CD4-positive, alpha-beta T cell (primary cell): ENCODE measurements around the gene COPS8. TPM values are rescaled to one million over a fixed set of nuclear protein-coding genes. Genes with fewer than 3 reads are reported as not detected.

Source experiments
- ATAC-seq: fragments of 200-7000 bp; cut with Tn5 transposase; one replicate; pipeline ENCODE4 v1.10.0; 2022; ENCODE audit warnings: mild to moderate bottlenecking; ENCODE audit not compliant: poor library complexity
- CTCF ChIA-PET: fragments of 350-600 bp; sonication (Branson Sonifier 250); formaldehyde crosslinking; loops from one replicate; lab custom pipeline; 2021; ENCODE audit warnings: antibody characterized with exemption, inconsistent platforms; lab: Charles Lee
- POLR2A ChIA-PET: fragments of 350-600 bp; sonication (Branson Sonifier 250); formaldehyde crosslinking; loops from one replicate; lab custom pipeline; 2021; ENCODE audit warnings: antibody characterized with exemption, inconsistent platforms; lab: Charles Lee
- DNase-seq, 14 experiments: peaks; one replicate each; pipeline ENCODE4 v3.0.0-alpha.2; 2013 to 2020; ENCODE audit warnings: mixed read lengths in 2 of 14
- H3K27ac ChIP-seq, 2 donors: one replicate each; pipeline versions ENCODE4 v1.5.1 to v1.7.0; 2013; ENCODE audit warnings: low read length in 2 of 2, low read depth in 1 of 2, mild to moderate bottlenecking in 1 of 2
- H3K27me3 ChIP-seq, 2 experiments: 1 replicate in 1 of 2; 2 replicates in 1 of 2; pipeline versions ENCODE4 v1.6.1 to v1.7.0; 2013; ENCODE audit warnings: low read length in 2 of 2, control low read depth in 1 of 2, mild to moderate bottlenecking in 1 of 2, moderate library complexity in 1 of 2; ENCODE audit not compliant: insufficient read depth in 2 of 2, control insufficient read depth in 1 of 2
- H3K36me3 ChIP-seq: one replicate; pipeline ENCODE4 v1.6.1; 2013; ENCODE audit warnings: low read length, control low read depth; ENCODE audit not compliant: insufficient read depth
- H3K4me1 ChIP-seq: one replicate; pipeline ENCODE4 v1.6.1; 2013; ENCODE audit warnings: low read length, control low read depth; ENCODE audit not compliant: insufficient read depth
- H3K4me3 ChIP-seq: one replicate; pipeline ENCODE4 v1.5.1; 2013; ENCODE audit warnings: mild to moderate bottlenecking, low read length, moderate library complexity
- H3K9me3 ChIP-seq, 2 experiments: 1 replicate in 1 of 2; 2 replicates in 1 of 2; pipeline versions ENCODE4 v1.6.1 to v1.7.0; 2013; ENCODE audit warnings: low read length in 2 of 2, mild to moderate bottlenecking in 2 of 2, control low read depth in 1 of 2, moderate library complexity in 1 of 2; ENCODE audit not compliant: control insufficient read depth in 1 of 2, insufficient read depth in 1 of 2
- H3K27ac Mint-ChIP-seq: one replicate; pipeline ENCODE4 v1.8.0; 2020; ENCODE audit warnings: mixed read lengths
- H3K27me3 Mint-ChIP-seq: one replicate; pipeline ENCODE4 v1.8.0; 2021; ENCODE audit warnings: mixed read lengths
- H3K36me3 Mint-ChIP-seq: one replicate; pipeline ENCODE4 v1.8.0; 2021; ENCODE audit warnings: low read depth, mixed read lengths
- H3K4me1 Mint-ChIP-seq: one replicate; pipeline ENCODE4 v1.8.0; 2021; ENCODE audit warnings: low read depth, mixed read lengths
- H3K4me3 Mint-ChIP-seq: one replicate; pipeline ENCODE4 v1.8.0; 2020; ENCODE audit warnings: mild to moderate bottlenecking, mixed read lengths
- H3K9me3 Mint-ChIP-seq: one replicate; pipeline ENCODE4 v1.8.0; 2020; ENCODE audit warnings: mixed read lengths
- intact Hi-C, 2 experiments: fragments of 100-400 bp; cut with DNase I in 1 of 2; cut with micrococcal nuclease in 1 of 2; formaldehyde crosslinking; loops; one replicate each; pipeline versions ENCODE4 v1.15.1 to v1.9.0; 2023 to 2025; cut with DNase I, micrococcal nuclease
- total RNA-seq, 174 experiments: library from RNA in 2 of 174; stranded (reverse) in 2 of 174; gene quantifications; one replicate each; pipeline ENCODE4 v1.2.3 and lab custom pipeline; 2021 to 2026
- TF ChIP-seq, protein P1 (sequence below): fragments of 200-600 bp; IDR thresholded peaks from one replicate; pipeline ENCODE4 v1.8.0; 2022; ENCODE audit warnings: antibody characterized with exemption, mild to moderate bottlenecking

Gene COPS8
- total RNA-seq, 2 experiments from 2014 or later, result 47.9 to 51.7 TPM

DNA sequence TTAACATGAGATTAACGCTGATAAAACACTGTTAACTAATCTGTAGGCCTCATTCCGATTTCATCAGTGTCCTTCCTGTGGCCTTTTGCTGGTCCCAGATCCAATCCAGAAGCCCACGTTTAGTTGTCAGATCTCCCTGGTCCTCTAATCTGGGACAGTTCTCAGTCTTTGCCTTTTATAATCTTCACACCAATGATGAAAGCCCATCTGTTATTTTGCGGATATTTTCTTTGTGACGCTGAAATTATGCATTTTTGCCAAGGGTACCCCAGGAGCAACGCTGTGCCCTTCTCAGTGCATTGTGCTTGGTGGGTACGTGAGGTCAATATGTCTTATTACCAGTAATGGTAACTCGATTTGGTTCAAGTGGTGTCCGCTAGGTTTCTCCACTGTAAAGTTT lies 51.1 kb downstream of the COPS8 start:
- Histone ChIP-seq H3K36me3 (no peaks in the 10 kb centered on the region), H3K27me3 (no peaks in the 10 kb centered on the region), H3K27ac (no peak overlapping the region), H3K4me3 (no peak overlapping the region), H3K9me3 (no peaks in the 10 kb centered on the region), H3K4me1 (no peaks in the 10 kb centered on the region)
- no peaks in the 10 kb centered on the region for H3K9me3 Mint-ChIP-seq
- no peaks in the 10 kb centered on the region for H3K36me3 Mint-ChIP-seq
- H3K4me3 Mint-ChIP-seq, result no peak overlapping the region
- POLR2A ChIA-PET, result no interaction called here
- CTCF ChIA-PET, result no interaction called here
- no peaks in the 10 kb centered on the region for H3K4me1 Mint-ChIP-seq
- intact Hi-C loops, result no loop called here
- ATAC-seq (no peak), DNase-seq (no peak)
- TF ChIP-seq, protein P1, sequence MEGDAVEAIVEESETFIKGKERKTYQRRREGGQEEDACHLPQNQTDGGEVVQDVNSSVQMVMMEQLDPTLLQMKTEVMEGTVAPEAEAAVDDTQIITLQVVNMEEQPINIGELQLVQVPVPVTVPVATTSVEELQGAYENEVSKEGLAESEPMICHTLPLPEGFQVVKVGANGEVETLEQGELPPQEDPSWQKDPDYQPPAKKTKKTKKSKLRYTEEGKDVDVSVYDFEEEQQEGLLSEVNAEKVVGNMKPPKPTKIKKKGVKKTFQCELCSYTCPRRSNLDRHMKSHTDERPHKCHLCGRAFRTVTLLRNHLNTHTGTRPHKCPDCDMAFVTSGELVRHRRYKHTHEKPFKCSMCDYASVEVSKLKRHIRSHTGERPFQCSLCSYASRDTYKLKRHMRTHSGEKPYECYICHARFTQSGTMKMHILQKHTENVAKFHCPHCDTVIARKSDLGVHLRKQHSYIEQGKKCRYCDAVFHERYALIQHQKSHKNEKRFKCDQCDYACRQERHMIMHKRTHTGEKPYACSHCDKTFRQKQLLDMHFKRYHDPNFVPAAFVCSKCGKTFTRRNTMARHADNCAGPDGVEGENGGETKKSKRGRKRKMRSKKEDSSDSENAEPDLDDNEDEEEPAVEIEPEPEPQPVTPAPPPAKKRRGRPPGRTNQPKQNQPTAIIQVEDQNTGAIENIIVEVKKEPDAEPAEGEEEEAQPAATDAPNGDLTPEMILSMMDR, result no peak
- H3K27ac Mint-ChIP-seq, result no peak overlapping the region
- no peaks in the 10 kb centered on the region for H3K27me3 Mint-ChIP-seq

DNA sequence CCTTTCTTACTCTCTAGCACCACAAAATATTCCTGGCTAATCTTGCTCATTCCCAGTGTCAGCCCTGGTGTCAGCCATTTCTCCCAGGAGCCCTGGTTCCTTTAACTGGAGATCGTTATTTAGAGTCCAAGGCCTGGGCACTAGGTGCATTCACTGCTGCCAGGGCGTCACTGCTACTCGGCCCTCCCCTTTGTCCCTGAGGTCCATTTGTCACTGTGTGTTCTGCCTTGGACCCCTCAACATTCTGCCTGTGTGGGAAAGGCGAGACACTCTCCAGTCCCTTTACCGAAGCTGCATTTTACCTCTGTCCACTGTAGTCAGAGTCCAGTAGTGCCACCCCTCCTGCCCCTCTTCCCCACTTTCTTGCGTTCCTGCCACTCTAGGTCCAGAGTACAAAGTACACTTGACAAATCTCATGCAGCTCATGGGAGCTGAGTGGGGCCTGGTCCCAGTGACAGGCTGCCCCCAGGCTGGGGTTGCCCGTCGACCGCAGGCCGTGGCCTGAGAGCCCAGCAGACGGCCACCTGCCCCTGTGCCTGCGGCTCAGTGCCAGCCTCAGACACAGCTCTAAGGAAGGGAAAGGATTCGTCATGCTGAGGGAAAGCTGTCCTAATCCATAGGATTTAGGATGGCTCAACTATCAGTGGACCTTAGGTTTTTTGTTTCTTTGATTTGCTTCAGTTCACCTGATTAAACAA lies 52.1 kb downstream of the COPS8 start:
- Mint-ChIP-seq H3K4me3 (no peak overlapping the region), H3K27ac (no peak overlapping the region), H3K27me3 (no peaks in the 10 kb centered on the region), H3K9me3 (no peaks in the 10 kb centered on the region), H3K36me3 (no peaks in the 10 kb centered on the region), H3K4me1 (no peaks in the 10 kb centered on the region)
- intact Hi-C loops, result no loop called here
- H3K36me3 ChIP-seq, result no peaks in the 10 kb centered on the region
- H3K4me1 ChIP-seq, result no peaks in the 10 kb centered on the region
- no peaks in the 10 kb centered on the region for H3K27me3 ChIP-seq
- no peaks in the 10 kb centered on the region for H3K9me3 ChIP-seq
- no peak overlapping the region for H3K27ac ChIP-seq
- TF ChIP-seq, protein P1, result no peak
- no peak for ATAC-seq
- ChIA-PET POLR2A (no interaction called here), CTCF (no interaction called here)
- H3K4me3 ChIP-seq, result no peak overlapping the region
- no peak for DNase-seq

DNA sequence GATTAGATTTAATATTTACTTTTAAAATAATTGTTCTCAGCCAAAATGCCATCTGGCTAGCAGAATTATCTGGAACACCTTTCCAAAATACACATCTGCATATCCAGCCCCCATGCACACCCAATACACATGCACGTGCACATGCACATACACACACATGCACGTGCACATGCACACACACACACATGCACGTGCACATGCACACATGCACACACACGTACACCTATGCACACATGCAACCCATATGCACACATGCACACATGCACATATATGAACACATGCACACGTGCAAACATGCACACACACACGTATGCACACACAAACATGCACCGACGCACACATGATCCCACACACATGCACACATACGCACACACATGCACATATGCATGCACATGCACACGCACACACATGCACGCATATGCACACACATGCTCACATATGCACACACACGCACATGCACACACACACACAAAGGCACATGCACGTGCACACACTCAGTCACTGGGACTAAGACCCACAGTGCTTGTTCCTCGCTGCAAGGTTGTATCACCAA lies 53.5 kb downstream of the COPS8 start:
- Mint-ChIP-seq H3K36me3 (no peaks in the 10 kb centered on the region), H3K9me3 (no peaks in the 10 kb centered on the region), H3K4me1 (no peaks in the 10 kb centered on the region), H3K4me3 (no peak overlapping the region), H3K27ac (no peak overlapping the region), H3K27me3 (no peaks in the 10 kb centered on the region)
- DNase-seq (no peak), ATAC-seq (no peak)
- no peaks in the 10 kb centered on the region for H3K36me3 ChIP-seq
- H3K4me3 ChIP-seq, result no peak overlapping the region
- no peak overlapping the region for H3K27ac ChIP-seq
- no peaks in the 10 kb centered on the region for H3K4me1 ChIP-seq
- no peaks in the 10 kb centered on the region for H3K9me3 ChIP-seq
- TF ChIP-seq, protein P1, result no peak
- intact Hi-C loops, result no loop called here
- POLR2A ChIA-PET, result no interaction called here
- CTCF ChIA-PET, result no interaction called here
- no peaks in the 10 kb centered on the region for H3K27me3 ChIP-seq
